HG03342 (cell line): ENCODE measurements around the gene KRTAP6-1.

ENCODE experiments used
- ATAC-seq: cut with Tn5 transposase; IDR thresholded peaks from one replicate; pipeline ENCODE4 v1.9.1; 2021; ENCODE audit warnings: mild to moderate bottlenecking, moderate library complexity; ENCODE audit not compliant: unreplicated experiment

The KRTAP6-1 gene

GRCh38 chr21:30613836-30614235 lies at the start of gene KRTAP6-1:
TSS of gene KRTAP6-1 (minus strand) at chr21:30613930. CDS start at chr21:30613904, 26 bp downstream.
- ATAC-seq: no peak

- no peak for ATAC-seq
These were observed 39.2 kb upstream of the KRTAP6-1 start for GRCh38 chr21:30652891-30653290.

GRCh38 chr21:30646904-30647414 lies 33.2 kb upstream of the KRTAP6-1 start:
- ATAC-seq: no peak

- ATAC-seq: no peak
These were observed 28.8 kb upstream of the KRTAP6-1 start, which contains the start of gene KRTAP20-3 for GRCh38 chr21:30642564-30642963. TSS of gene KRTAP20-3 (plus strand) at chr21:30642864.

- ATAC-seq: no peak
These were observed 25.0 kb upstream of the KRTAP6-1 start for GRCh38 chr21:30638686-30639085.

GRCh38 chr21:30634906-30635305 lies 21.2 kb upstream of the KRTAP6-1 start, which contains the start of gene KRTAP20-2:
TSS of gene KRTAP20-2 (plus strand) at chr21:30635206. CDS start at chr21:30635264, 58 bp downstream.
- no peak for ATAC-seq

- no peak for ATAC-seq
These were observed 15.5 kb upstream of the KRTAP6-1 start for GRCh38 chr21:30629200-30629599.

- ATAC-seq: no peak
These were observed 14.4 kb upstream of the KRTAP6-1 start for GRCh38 chr21:30628109-30628508.

- ATAC-seq: no peak
These were observed 11.9 kb upstream of the KRTAP6-1 start for GRCh38 chr21:30625449-30626165.

GRCh38 chr21:30623362-30623761 lies 9.6 kb upstream of the KRTAP6-1 start:
- ATAC-seq: no peak

- no peak for ATAC-seq
These were observed 6.8 kb upstream of the KRTAP6-1 start, which contains the start of gene KRTAP20-4 for GRCh38 chr21:30620522-30620921. TSS of gene KRTAP20-4 (plus strand) at chr21:30620627.

- no peak for ATAC-seq
These were observed 6.3 kb upstream of the KRTAP6-1 start for GRCh38 chr21:30620080-30620479.

- no peak for ATAC-seq
These were observed 2.4 kb upstream of the KRTAP6-1 start, which contains the start of gene KRTAP20-1 for GRCh38 chr21:30616125-30616524. TSS of gene KRTAP20-1 (plus strand) at chr21:30616425. CDS start at chr21:30616455, 30 bp downstream.

GRCh38 chr21:30615199-30615598 lies 1.5 kb upstream of the KRTAP6-1 start:
- no peak for ATAC-seq

GRCh38 chr21:30612132-30612531 lies 1.6 kb downstream of the KRTAP6-1 start:
- ATAC-seq: no peak

- ATAC-seq: no peak
These were observed 7.8 kb downstream of the KRTAP6-1 start for GRCh38 chr21:30605968-30606367.

GRCh38 chr21:30600787-30601186 lies 12.9 kb downstream of the KRTAP6-1 start, which contains the start of gene KRTAP22-1:
TSS of gene KRTAP22-1 (plus strand) at chr21:30601087.
- no peak for ATAC-seq

- ATAC-seq: no peak
These were observed 14.9 kb downstream of the KRTAP6-1 start, which contains the start of gene KRTAP6-2 for GRCh38 chr21:30598802-30599201. TSS of gene KRTAP6-2 (minus strand) at chr21:30598902. CDS start at chr21:30598874, 28 bp downstream.

GRCh38 chr21:30592140-30592539 lies 21.6 kb downstream of the KRTAP6-1 start, which contains the start of gene KRTAP6-3:
TSS of gene KRTAP6-3 (plus strand) at chr21:30592440. CDS start at chr21:30592446, 6 bp downstream.
- no peak for ATAC-seq

- no peak for ATAC-seq
These were observed 23.4 kb downstream of the KRTAP6-1 start, which contains the start of gene KRTAP22-2 for GRCh38 chr21:30590297-30590696. TSS of gene KRTAP22-2 (minus strand) at chr21:30590397.

- no peak for ATAC-seq
These were observed 30.9 kb downstream of the KRTAP6-1 start for GRCh38 chr21:30582870-30583269.

- ATAC-seq: no peak
These were observed 33.6 kb downstream of the KRTAP6-1 start for GRCh38 chr21:30580132-30580531.
